GM12878 (cell line): ENCODE data around the gene ANP32A. TPM values are rescaled to one million over a fixed set of nuclear protein-coding genes. Genes with fewer than 3 reads are reported as not detected.

ENCODE experiments used
- ATAC-seq: fragments of 200-7000 bp; cut with Tn5 transposase; 3 replicates; pipeline ENCODE4 v1.9.1; 2020; ENCODE audit warnings: mild to moderate bottlenecking, moderate library complexity
- BruUV-seq: library from RNA; stranded (reverse); fragments of 400-500 nt; replicated peaks from 2 replicates; lab custom pipeline; 2021; lab: Mats Ljungman, UMichigan
- CTCF ChIA-PET: fragments of 300-600 bp; sonication (Branson Sonifier 250); formaldehyde crosslinking; extraction: SDS; loops from one replicate; lab custom pipeline; 2021; ENCODE audit warnings: inconsistent platforms; lab: Yijun Ruan, JAX
- POLR2A ChIA-PET: fragments of 350-600 bp; formaldehyde crosslinking; extraction: SDS; loops from one replicate; lab custom pipeline; 2021; ENCODE audit warnings: inconsistent platforms; lab: Charles Lee
- RAD21 ChIA-PET: fragments of 300-600 bp; sonication (Branson Sonifier 250); formaldehyde crosslinking; loops from one replicate; lab custom pipeline; 2023; ENCODE audit warnings: antibody characterized with exemption; ENCODE audit not compliant: unreplicated experiment; lab: Charles Lee
- SMC1A ChIA-PET: fragments of 300-600 bp; sonication (Branson Sonifier 250); formaldehyde crosslinking; loops from one replicate; lab custom pipeline; 2023; ENCODE audit not compliant: unreplicated experiment, uncharacterized antibody; lab: Charles Lee
- DNase-seq: peaks from one replicate; pipeline ENCODE4 v3.0.0-alpha.2; 2011; ENCODE audit warnings: low read depth, low spot score
- FAIRE-seq: peaks from 3 replicates; lab custom pipeline; 2011; peaks lifted over from hg19 to GRCh38; lab: Jason Lieb, UNC
- H2AFZ ChIP-seq: 2 replicates; pipeline ENCODE4 v1.6.0; 2011; ENCODE audit warnings: low read depth, low read length, control low read depth; ENCODE audit not compliant: control insufficient read depth
- H3K27ac ChIP-seq: 2 replicates; pipeline ENCODE4 v1.5.1; 2011; ENCODE audit warnings: control low read depth; ENCODE audit not compliant: control insufficient read depth, insufficient read depth
- H3K27me3 ChIP-seq, 2 experiments: replicated peaks in 1 of 2; 2 replicates each; pipeline versions ENCODE4 v1.6.0 to v1.6.1; 2011; ENCODE audit warnings: low read length in 1 of 2; ENCODE audit not compliant: control insufficient read depth in 2 of 2, insufficient read depth in 2 of 2
- H3K36me3 ChIP-seq, 2 experiments: 2 replicates each; pipeline ENCODE4 v1.5.1; 2011; ENCODE audit warnings: low read length in 1 of 2; ENCODE audit not compliant: control insufficient read depth in 2 of 2, insufficient read depth in 2 of 2
- H3K4me1 ChIP-seq: 2 replicates; pipeline ENCODE4 v1.6.1; 2011; ENCODE audit warnings: mild to moderate bottlenecking, low read length, moderate library complexity, mixed read lengths; ENCODE audit not compliant: control insufficient read depth, insufficient read depth
- H3K4me2 ChIP-seq: 2 replicates; pipeline ENCODE4 v1.6.0; 2011; ENCODE audit warnings: control low read depth; ENCODE audit not compliant: control insufficient read depth, insufficient read depth
- H3K4me3 ChIP-seq: fragments of 200-600 bp; sonication (generic); 2 replicates; pipeline ENCODE4 v1.5.1; 2016
- H3K79me2 ChIP-seq: 2 replicates; pipeline ENCODE4 v1.6.0; 2011; ENCODE audit warnings: low read length; ENCODE audit not compliant: control insufficient read depth, insufficient read depth
- H3K9ac ChIP-seq: 2 replicates; pipeline ENCODE4 v1.8.0; 2011; ENCODE audit warnings: low read length, control low read depth, mixed read lengths; ENCODE audit not compliant: control insufficient read depth, insufficient read depth
- H3K9me3 ChIP-seq: replicated peaks from 3 replicates; pipeline ENCODE4 v1.5.1; 2011; ENCODE audit warnings: mild to moderate bottlenecking, low read length; ENCODE audit not compliant: control insufficient read depth, insufficient read depth
- H4K20me1 ChIP-seq: 2 replicates; pipeline ENCODE4 v1.6.0; 2011; ENCODE audit not compliant: control insufficient read depth, insufficient read depth
- ATF7 ChIP-seq: fragments of 450-650 bp; IDR thresholded peaks from 2 replicates; pipeline ENCODE4 v1.6.1; 2016; ENCODE audit warnings: low read depth, mild to moderate bottlenecking
- BHLHE40 ChIP-seq, 2 experiments: fragments of 450-650 bp in 1 of 2; IDR thresholded peaks; 2 replicates each; pipeline ENCODE4 v1.6.1; 2011 to 2017; ENCODE audit warnings: low read depth in 2 of 2, borderline replicate concordance in 1 of 2, improper control_type of control experiment in 1 of 2, low read length in 1 of 2, mild to moderate bottlenecking in 1 of 2
- CBX3 ChIP-seq: fragments of 200-600 bp; sonication (generic); IDR thresholded peaks from 2 replicates; pipeline ENCODE4 v1.6.1; 2016; ENCODE audit warnings: low read depth, borderline replicate concordance
- CEBPB ChIP-seq, 2 experiments: fragments of 150-350 bp in 1 of 2; IDR thresholded peaks; 2 replicates each; pipeline ENCODE4 v1.6.1; 2012 to 2014; ENCODE audit warnings: low read depth in 2 of 2, low read length in 2 of 2, borderline replicate concordance in 1 of 2, inconsistent platforms in 1 of 2
- IKZF2 ChIP-seq, 2 experiments: fragments of 450-650 bp; IDR thresholded peaks; 2 replicates each; pipeline ENCODE4 v1.6.1; 2017; ENCODE audit warnings: mild to moderate bottlenecking in 2 of 2, moderate library complexity in 2 of 2
- IRF4 ChIP-seq: IDR thresholded peaks from 2 replicates; pipeline ENCODE4 v1.6.1; 2011; ENCODE audit warnings: low read depth, low read length
- RCOR1 ChIP-seq: conservative IDR thresholded peaks from 2 replicates; pipeline ENCODE4 v1.6.1; 2012; ENCODE audit warnings: low read depth, low read length, improper control_type of control experiment
- SIX5 ChIP-seq: IDR thresholded peaks from 2 replicates; pipeline ENCODE4 v1.6.1; 2011; ENCODE audit warnings: mild to moderate bottlenecking, low read depth, low read length, moderate library complexity; ENCODE audit not compliant: severe bottlenecking
- SREBF1 ChIP-seq: IDR thresholded peaks from 2 replicates; pipeline ENCODE4 v1.6.1; 2012; ENCODE audit warnings: mild to moderate bottlenecking, low read length
- USF2 ChIP-seq: IDR thresholded peaks from 2 replicates; pipeline ENCODE4 v1.6.1; 2011; ENCODE audit warnings: low read depth, low read length, improper control_type of control experiment, borderline replicate concordance
- WRNIP1 ChIP-seq: IDR thresholded peaks from 2 replicates; pipeline ENCODE4 v1.6.1; 2011; ENCODE audit warnings: low read depth, low read length, improper control_type of control experiment, borderline replicate concordance
- WGBS: methylation state at CpG from one replicate; pipeline ENCODE4 v1.1.6; 2016; ENCODE audit warnings: low lambda C conversion rate; ENCODE audit not compliant: insufficient replicate concordance, insufficient coverage; ENCODE audit errors: missing lambda C conversion rate; 5-methylcytosine and 5-hydroxymethylcytosine counted together
- in situ Hi-C: fragments of 300-500 bp; cut with MboI; formaldehyde crosslinking; loops from 9 replicates; pipeline ENCODE4 v1.14.3; 2018; ENCODE audit warnings: mixed read lengths
- intact Hi-C: fragments of 100-400 bp; cut with micrococcal nuclease; formaldehyde crosslinking; loops from one replicate; pipeline ENCODE4 v1.14.2; 2022; ENCODE audit not compliant: unreplicated experiment
- polyA plus RNA-seq, 11 experiments: library from polyadenylated mRNA; depleted of rRNA in 4 of 11; unstranded in 6 of 11; stranded (reverse) in 5 of 11; fragments of >200 nt; fragmentation: Nextera tagmentation in 4 of 11; fragmentation: Illumina TruSeq in 1 of 11; extraction: Ambion mirVana in 4 of 11; extraction: Trizol in 1 of 11; gene quantifications; 1 replicate in 1 of 11; 2 replicates in 10 of 11; pipeline versions ENCODE4 v1.2.1 to v1.2.3, GENCODE V29; 2011 to 2016; ENCODE audit warnings: inconsistent platforms in 2 of 11, missing spikeins in 2 of 11, low read depth in 1 of 11
- total RNA-seq, 4 experiments: library from RNA; depleted of rRNA in 3 of 4; stranded (reverse); fragments of >200 nt in 3 of 4; fragmentation: Illumina TruSeq in 1 of 4; extraction: Trizol in 1 of 4; gene quantifications; 2 replicates each; pipeline versions ENCODE4 v1.2.1 to v1.2.3, GENCODE V29; 2013 to 2021
- TF ChIP-seq, protein P1 (sequence below), 3 experiments: IDR thresholded peaks in 2 of 3; conservative IDR thresholded peaks in 1 of 3; 2 replicates each; pipeline ENCODE4 v1.5.1; 2011; ENCODE audit warnings: low read depth in 3 of 3, low read length in 3 of 3, mild to moderate bottlenecking in 3 of 3, control low read depth in 2 of 3, moderate library complexity in 2 of 3, inconsistent platforms in 1 of 3, mixed read lengths in 1 of 3; ENCODE audit not compliant: control insufficient read depth in 2 of 3, insufficient read depth in 1 of 3; ENCODE audit errors: extremely low read depth in 1 of 3
- TF ChIP-seq, protein P2 (sequence below): IDR thresholded peaks from 2 replicates; pipeline ENCODE4 v1.6.1; 2012; ENCODE audit warnings: low read length, inconsistent platforms

Gene ANP32A
- total and polyA plus RNA-seq, 10 of the 15 experiments (the other 5 are each of a cell fraction or from before 2014, with no cell fraction given) = 29.6 to 666 (median 234) TPM

DNA sequence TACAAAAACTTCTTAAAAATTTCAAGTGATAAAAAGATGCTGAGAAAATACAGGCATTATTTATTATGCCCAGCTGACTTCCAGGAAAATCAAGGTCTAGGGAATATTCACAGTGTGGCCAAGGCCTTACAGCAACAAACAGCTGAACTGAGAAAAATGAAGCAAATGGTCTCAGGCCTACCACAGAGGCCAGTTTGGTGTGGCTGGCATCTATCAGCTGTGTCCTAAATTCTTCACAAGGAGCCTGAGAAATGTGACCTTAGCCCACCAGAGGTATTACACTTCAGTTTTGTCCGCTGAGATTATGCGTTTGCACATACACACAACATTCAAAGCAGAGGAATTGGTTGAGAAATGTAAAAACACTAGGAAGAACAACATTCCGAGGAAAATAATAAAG, 77.4 kb downstream of the ANP32A start:
- Histone ChIP-seq H3K27ac (no peak overlapping the region), H3K4me3 (no peak overlapping the region), H3K4me2 (no peak overlapping the region), H3K27me3 (no peaks in the 10 kb centered on the region; a peak in 1 of 4 replicates), H3K9ac (no peak overlapping the region), H3K4me1 (no peaks in the 10 kb centered on the region), H3K36me3 (no peaks in the 10 kb centered on the region), H3K79me2 (no peaks in the 10 kb centered on the region), H4K20me1 (no peaks in the 10 kb centered on the region), H2AFZ (no peak overlapping the region), H3K9me3 (no peaks in the 10 kb centered on the region)
- in situ Hi-C loops = no loop called here
- intact Hi-C loops = no loop called here
- DNase-seq = no peak
- TF ChIP-seq IKZF2 (IDR thresholded peaks at IDR 0.05) (no peak), BHLHE40 (IDR thresholded peaks at IDR 0.05; ENCODE audit: borderline replicate concordance in 1 of 2, low read depth in 2 of 2, low read length in 1 of 2) (no peak), SIX5 (no peak), WRNIP1 (no peak), IRF4 (no peak), CBX3 (no peak), CEBPB (IDR thresholded peaks at IDR 0.05; ENCODE audit: borderline replicate concordance in 1 of 2, low read depth in 2 of 2, low read length in 2 of 2) (no peak), RCOR1 (no peak), SREBF1 (no peak), ATF7 (no peak), USF2 (no peak)
- TF ChIP-seq, protein P1, sequence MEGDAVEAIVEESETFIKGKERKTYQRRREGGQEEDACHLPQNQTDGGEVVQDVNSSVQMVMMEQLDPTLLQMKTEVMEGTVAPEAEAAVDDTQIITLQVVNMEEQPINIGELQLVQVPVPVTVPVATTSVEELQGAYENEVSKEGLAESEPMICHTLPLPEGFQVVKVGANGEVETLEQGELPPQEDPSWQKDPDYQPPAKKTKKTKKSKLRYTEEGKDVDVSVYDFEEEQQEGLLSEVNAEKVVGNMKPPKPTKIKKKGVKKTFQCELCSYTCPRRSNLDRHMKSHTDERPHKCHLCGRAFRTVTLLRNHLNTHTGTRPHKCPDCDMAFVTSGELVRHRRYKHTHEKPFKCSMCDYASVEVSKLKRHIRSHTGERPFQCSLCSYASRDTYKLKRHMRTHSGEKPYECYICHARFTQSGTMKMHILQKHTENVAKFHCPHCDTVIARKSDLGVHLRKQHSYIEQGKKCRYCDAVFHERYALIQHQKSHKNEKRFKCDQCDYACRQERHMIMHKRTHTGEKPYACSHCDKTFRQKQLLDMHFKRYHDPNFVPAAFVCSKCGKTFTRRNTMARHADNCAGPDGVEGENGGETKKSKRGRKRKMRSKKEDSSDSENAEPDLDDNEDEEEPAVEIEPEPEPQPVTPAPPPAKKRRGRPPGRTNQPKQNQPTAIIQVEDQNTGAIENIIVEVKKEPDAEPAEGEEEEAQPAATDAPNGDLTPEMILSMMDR (IDR thresholded peaks at IDR 0.05 in 2 of 3, conservative IDR thresholded peaks at IDR 0.05 in 1 of 3; ENCODE audit: control insufficient read depth in 2 of 3, extremely low read depth in 1 of 3, insufficient read depth in 1 of 3, low read depth in 3 of 3, low read length in 3 of 3) = no peak
- TF ChIP-seq, protein P2, sequence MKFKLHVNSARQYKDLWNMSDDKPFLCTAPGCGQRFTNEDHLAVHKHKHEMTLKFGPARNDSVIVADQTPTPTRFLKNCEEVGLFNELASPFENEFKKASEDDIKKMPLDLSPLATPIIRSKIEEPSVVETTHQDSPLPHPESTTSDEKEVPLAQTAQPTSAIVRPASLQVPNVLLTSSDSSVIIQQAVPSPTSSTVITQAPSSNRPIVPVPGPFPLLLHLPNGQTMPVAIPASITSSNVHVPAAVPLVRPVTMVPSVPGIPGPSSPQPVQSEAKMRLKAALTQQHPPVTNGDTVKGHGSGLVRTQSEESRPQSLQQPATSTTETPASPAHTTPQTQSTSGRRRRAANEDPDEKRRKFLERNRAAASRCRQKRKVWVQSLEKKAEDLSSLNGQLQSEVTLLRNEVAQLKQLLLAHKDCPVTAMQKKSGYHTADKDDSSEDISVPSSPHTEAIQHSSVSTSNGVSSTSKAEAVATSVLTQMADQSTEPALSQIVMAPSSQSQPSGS = no peak
- no TSS peak for BruUV-seq
- ChIA-PET CTCF (no interaction called here), RAD21 (no interaction called here), POLR2A (no interaction called here), SMC1A (no interaction called here)
- 85% methylated on average over 3 of the region's 3 CpGs for WGBS
- no peak for ATAC-seq
- FAIRE-seq = no peak
